ENCODE results near the gene NYAP1.

GRCh38 chr7:100506356-100506923 lies 22.7 kb downstream of the NYAP1 start:
- TF ChIP-seq EP300 (IDR thresholded peaks at IDR 0.05) (no peak), POLR2AphosphoS5 (IDR thresholded peaks at IDR 0.05) (no peak), POLR2A (IDR thresholded peaks at IDR 0.05) (no peak)

Measured in upper lobe of left lung (tissue), 4 donors.